Measurements from ENCODE around the gene PDZD4.

DNA sequence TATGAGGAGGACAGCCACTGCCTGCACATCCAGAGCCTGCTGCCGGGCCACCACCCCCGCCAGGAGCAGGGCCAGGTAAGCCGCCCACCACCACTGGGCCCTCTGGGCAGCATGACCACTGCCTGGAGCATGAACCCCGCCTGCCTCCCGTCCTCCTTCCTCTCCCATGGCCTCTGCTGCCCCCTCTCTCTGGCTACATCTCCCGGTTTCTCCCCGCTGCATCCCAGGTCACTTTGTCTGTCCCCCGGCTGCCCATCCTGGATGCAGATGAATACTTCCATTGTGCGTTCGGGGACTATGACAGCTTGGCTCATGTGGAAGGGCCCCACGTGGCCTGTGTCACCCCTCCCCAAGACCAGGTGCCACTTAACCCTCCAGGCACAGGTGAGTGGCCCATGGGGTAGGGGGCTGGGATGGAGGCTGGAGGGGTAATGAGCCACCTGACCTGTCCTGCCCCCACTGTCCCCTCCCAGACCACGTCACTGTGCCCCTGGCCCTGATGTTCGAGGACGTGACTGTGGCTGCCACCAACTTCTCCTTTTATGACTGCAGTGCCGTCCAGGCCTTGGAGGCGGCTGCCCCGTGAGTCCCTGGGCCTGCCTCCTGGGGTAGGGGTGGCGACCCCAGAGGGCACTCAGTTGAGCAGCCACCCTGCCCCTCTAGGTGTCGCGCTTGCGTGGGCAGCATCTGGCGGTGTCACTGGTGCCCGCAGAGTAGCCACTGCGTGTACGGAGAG, 60.3 kb downstream of the PDZD4 start:
- no peak for TF ChIP-seq EZH2 (IDR thresholded peaks at IDR 0.05; ENCODE audit: low read length, unreplicated experiment)
- TF ChIP-seq, protein P1, sequence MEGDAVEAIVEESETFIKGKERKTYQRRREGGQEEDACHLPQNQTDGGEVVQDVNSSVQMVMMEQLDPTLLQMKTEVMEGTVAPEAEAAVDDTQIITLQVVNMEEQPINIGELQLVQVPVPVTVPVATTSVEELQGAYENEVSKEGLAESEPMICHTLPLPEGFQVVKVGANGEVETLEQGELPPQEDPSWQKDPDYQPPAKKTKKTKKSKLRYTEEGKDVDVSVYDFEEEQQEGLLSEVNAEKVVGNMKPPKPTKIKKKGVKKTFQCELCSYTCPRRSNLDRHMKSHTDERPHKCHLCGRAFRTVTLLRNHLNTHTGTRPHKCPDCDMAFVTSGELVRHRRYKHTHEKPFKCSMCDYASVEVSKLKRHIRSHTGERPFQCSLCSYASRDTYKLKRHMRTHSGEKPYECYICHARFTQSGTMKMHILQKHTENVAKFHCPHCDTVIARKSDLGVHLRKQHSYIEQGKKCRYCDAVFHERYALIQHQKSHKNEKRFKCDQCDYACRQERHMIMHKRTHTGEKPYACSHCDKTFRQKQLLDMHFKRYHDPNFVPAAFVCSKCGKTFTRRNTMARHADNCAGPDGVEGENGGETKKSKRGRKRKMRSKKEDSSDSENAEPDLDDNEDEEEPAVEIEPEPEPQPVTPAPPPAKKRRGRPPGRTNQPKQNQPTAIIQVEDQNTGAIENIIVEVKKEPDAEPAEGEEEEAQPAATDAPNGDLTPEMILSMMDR (conservative IDR thresholded peaks at IDR 0.05; ENCODE audit: low read depth, low read length), result no peak
